ENCODE measurements around the gene TNS3.

The TNS3 gene

GRCh38 chr7:47351233-47352154, 230.4 kb downstream of the TNS3 start:
- DNase-seq (ENCODE audit: low spot score), result no peak

DNA sequence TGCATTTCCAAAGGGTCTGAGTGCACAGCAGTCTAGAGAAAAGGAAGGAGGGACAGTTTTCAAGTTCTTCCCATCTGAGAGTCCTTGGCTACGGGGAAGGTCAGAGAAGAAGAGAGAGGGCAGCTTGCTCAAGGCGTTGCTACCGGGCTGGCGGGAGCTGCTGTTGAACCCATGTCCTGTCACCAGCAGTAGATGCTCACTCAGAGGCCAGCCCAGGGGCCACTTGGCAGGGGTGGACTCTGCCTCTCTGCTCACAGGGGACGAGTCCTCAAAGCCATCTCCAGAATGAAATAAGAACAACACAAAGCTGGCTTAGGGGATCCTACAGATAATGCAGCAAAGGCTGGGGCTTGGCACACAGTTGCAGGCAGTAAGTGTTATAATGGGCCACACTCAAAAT, 231.5 kb downstream of the TNS3 start:
- DNase-seq (ENCODE audit: low spot score), result no peak

DNA sequence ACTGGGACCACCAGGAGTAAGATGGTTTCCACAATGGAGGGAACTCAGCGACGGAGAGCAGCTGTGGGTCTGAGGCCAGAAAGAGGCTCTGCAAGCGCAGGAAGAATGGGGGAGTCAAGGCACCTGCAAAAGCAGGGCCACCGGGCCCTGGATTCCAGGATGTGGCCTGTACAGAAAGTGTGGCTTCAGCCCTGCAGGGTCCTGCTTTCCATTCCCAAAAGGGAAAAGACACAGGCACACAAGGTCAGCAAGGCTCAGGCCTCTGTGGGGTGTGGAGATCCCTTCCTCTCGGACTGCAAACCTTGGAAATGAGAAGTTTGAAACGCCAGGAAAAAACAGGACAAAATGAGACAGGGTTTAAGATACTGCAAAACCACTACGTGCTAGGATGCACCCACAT, 232.5 kb downstream of the TNS3 start:
- DNase-seq (ENCODE audit: low spot score), result no peak

DNA sequence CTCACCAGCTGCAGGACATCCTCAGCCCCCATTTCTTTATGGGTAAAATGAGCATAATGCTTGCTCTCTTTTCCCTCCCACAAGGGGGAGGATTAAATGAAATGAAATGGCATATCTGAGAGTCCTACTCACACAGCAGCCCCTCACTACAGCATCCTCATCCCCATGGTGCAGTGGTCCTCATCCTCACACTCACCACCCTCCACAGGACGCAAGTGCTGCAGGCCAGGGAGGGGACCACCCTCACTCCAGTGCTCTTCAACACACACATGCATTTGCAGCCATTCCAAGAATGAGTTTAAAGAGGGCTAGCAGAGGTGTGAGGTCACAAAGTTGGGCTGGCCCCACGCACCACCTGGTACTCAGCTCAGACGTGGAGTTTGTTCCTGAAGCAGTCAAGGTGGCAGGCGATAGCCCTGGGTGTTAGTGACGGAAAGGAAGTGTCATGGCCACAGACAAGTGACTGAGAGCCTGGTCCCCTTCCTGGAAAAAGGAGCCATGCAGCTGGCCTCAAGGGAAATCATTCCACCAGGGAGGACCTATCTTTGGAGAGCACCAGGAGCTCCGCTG, 234.0 kb downstream of the TNS3 start:
- DNase-seq (ENCODE audit: low spot score), result no peak

DNA sequence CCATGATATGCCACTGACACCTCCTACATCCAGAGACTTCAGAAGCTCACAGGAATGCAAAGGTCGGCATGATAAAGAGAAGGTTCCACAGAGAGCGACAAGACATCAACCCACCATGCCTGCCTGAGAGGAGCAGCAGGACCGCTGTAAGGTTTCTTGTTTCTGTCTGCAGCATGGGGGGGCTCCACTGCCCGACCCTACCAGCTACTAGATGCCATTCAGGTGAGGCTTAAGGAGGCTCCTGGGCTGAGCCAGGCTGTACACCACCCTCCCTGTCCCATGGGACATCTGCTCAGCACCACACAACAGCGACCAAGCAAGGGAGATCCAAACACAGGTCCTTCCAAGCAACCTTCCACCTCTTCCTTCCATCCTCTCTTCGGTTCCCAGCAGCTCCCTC, 234.6 kb downstream of the TNS3 start:
- DNase-seq (ENCODE audit: low spot score), result no peak

DNA sequence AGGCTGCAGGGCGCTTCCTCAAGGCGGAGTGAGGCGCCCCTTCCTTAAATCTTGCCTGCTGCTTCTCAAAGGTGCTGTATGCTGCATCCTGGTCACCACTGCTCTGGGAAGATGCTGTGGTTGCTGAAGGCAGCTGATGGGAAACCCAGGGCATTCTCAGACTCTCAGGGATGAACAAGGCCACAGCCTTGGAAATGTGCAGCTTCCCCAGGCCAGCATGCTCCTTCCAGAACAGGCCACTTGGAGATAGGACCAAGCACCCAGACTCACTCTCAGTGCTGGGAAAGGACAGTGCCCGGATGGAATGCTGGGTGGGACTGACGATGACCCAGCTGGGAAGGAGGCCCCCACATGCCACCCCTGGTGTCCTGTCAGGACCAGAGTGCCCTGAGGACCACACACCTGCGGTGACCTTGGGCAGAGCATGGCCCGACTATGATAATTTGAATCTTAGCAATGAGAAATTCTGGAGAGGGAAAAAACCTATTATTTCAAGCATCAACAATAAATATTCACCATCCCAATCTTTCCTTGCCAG, 235.5 kb downstream of the TNS3 start:
- DNase-seq (ENCODE audit: low spot score), result no peak

DNA sequence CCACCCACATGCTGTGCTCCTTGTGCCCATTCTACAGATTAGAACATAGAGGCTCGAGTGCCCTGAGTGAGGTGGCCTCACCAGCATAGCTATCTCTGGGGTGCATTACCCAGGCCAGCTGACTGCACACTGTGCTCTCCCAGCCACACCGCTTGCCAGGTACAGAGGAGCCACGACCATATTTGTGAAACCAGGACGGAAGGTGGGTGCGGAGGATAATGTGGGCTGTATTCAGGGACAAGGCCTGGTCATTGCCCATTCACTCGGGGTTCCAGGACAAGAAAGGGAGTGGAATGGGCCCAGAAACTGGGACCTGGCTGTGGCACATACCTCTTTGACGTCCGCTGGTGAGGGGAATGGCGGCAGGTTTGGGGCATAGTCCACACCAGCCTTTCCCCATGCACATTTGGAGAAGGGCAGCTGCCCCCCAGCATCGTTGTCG, 236.0 kb downstream of the TNS3 start:
- DNase-seq (ENCODE audit: low spot score), result no peak

DNA sequence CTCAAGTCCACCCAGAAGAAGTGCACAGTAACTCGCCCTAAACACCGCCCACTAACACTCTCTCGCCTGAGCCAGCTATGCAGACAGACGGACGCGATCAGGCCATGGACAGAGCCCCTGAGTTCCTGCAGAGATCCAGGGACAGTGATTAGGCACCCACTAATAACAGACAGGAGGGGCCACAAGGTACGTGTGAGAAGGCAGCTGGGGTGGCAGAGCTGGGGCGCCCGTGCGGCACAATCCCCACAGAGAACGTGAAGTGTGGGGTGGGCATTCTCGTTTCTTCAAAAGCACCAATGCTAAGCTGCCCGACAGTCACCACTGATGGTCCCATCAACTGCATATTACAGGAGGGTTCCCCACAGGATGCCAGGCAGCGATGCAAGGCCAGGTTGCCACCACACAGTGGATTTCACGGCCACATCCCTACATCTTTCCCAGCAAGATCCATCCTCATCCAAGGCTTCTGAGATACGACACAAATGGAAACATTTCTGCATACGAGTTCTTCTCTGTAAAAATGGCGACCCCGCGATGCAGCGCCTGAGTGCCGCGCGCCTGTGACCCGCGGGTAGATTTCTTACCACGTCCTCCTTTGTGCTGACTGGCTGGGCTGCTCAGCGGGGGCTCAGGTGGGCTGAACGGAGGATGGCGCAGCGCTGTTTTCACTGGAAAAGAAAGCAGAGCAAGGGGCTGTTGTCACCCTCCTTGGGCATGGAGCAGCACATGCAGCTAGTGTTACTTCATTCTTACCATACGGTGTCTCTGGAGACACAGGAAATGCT, 237.5 kb downstream of the TNS3 start:
- no peak for DNase-seq (ENCODE audit: low spot score)

- no peak for DNase-seq (ENCODE audit: low spot score)
These were observed 238.9 kb downstream of the TNS3 start for GRCh38 chr7:47343061-47343455.

DNA sequence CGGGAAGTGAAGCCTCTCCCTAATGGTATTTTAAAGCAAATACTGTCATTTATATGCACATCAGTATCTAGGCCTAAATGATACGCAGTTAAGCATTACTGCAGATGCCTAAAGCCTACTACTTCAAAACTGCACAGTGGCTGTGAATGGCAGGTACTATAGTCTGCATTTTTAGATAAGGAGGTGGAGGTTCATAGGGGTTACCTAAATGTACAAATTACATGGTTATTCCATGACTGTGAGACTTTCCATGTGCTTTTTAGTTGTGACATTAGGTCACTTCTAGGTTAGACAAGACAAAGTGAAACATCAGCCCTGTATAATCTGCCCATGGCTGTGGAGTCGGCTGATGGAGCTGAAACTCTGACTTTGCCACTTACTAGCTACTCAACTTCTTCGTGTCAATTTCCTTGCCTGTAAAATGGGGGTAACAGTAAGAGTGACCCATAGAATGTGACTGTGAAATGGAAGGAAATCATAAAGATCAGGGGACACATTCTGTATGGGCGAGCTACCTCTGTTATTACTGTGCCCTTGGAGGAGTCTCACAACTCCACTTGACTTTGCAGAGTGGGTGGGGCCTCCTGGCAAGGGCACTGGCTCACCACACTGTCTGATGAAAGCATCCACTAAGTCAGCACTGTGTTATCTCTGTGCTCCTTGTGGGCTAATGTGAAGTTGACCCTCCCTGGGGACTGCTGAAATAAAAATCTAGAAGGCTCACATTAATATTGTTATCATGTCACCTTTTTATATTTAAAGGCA, 239.4 kb downstream of the TNS3 start:
- no peak for DNase-seq (ENCODE audit: low spot score)

DNA sequence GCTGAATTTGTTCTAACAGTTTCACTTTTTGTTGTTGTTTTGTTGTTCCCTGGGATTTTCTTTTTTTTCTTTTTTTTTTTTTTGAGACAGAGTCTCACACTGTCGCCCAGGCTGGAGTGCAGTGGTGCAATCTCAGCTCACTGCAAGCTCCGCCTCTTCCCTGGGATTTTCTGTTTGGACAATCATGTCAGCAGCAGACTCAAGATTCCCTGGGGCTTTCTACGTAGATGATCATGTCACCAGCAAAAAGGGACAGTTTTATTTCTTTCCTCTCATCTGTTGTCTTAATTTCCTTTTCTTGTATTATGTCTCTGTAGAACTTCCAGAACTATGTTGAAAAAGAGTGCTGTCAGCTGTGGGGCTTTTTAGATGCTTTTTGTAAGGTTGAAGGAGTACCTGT, 241.4 kb downstream of the TNS3 start:
- DNase-seq (ENCODE audit: low spot score), result no peak

DNA sequence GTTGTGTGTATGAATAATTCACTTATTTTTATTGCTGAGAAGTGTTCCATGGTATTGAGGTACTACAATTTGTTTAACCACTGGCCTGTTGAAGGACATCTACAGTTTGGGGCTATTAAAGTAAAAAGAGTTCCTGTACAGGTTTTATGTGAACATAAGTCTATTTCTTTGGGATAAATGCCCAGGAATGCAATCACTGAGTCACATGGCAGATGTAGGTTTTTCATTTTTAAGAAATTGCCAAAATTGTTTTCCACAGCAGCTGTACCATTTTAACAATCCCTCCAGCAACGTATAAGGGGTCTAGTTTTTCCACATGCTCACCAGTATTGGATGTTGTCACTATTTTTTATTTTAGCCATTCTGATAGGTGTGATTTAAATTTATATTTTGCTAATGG, 243.9 kb downstream of the TNS3 start:
- DNase-seq (ENCODE audit: low spot score), result no peak

DNA sequence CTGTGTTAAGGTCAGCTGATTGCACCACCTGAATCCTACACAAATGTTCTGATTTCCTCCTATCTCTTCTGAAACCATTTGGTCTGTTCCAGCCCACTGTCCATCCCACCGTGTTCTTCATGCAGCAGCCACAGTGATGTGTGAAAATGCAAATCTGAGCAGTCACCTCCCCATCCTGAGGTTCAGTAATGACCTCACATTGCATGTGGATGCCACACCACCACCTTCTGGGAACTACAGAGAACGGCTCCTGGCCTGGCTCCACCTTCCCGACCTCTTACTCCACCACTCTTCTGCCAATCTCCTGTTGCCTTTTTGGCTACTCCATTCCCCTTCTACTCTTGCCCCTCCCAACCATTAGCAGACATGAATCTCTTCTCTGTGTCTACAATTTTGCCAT, 244.4 kb downstream of the TNS3 start:
- DNase-seq (ENCODE audit: low spot score), result no peak

DNA sequence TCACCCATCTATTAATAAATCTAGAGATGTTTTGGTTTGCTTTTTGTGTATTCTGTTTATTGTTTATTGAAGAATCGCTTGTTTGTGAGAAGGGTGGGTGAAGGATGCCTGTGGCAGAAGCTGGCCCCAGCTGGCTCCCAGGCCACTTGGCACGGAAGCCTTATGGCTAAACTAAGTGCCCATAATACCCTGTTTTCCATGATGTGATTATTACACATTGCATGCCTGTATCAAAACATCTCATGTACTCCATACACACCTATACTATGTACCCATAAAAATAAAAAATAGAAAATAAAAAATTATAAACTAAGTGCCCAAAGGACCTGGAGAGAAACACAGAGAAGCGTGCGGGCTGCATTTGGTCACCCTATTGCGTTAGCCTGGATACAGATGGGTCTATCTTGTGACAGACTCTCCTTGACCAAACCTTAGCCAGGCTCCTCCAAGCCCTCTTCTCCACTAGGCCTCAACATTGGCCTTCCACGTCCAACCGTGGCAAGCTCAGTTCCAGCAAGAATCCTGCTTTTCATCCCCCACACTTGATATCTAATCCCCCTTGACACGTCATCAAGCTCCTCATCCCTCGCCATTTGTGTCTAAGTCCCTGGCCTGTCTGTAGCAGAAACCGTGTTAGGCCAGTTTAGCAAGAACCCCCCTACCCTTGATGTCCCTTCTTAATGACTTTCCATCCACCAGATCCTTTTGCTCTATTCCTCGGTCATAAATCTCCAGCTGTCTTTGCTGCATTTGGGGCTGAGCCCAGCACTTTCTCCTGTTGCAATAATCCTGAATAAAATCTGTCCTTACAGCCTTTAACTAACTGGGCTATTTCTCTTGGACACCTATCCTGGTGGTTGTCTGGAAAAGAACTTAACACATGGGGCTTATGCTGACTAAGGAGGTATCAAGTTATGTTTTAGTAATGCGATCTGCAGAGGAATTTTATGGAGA, 245.2 kb downstream of the TNS3 start:
- DNase-seq (ENCODE audit: low spot score), result no peak

DNA sequence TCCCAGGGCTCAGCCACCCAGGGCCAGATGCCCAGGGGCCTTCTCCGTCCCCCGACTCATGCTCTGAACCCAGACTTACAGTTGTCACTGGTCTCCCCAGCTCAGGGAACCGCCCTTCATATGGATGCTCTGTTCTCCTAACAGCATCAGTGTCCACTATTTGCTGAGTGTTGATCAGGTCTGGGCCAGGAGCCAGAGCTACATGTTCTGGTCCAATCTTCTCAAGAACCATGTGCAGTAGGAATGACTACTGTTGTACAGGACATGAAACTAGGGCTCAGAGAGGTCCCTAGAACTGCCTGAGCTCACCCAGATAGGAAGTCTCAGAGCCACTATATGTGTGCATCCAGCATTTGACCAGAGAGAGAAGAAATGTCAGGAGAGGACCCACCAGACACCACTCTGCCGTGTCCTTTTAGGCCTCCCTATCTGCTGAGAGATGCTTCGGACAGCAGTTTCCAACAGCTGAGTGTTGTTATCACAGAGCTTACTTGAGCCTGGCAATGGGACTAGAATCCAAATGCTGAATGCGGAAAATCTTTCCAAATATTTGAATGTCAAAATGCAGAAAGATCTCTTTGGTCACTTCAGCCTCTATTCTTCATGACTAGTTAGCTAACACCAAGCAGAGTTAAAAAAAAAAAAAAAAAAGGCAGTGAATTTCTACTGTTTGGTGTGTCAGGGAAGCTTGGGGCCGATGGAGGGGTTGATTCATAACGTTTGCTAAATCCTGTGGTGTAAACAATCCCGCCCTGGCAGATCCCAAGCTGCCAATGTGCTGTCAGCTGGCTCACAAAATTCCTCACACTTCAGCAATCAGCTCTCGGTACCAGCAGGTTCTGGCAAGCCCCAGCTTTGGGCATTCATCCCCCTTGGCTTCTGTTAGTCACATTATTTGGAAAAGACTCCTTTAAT, 246.1 kb downstream of the TNS3 start:
- DNase-seq (ENCODE audit: low spot score), result no peak

GRCh38 chr7:47335071-47335470, 246.8 kb downstream of the TNS3 start:
- DNase-seq (ENCODE audit: low spot score), result no peak

GRCh38 chr7:47333959-47334358, 248.0 kb downstream of the TNS3 start:
- DNase-seq (ENCODE audit: low spot score), result no peak

DNA sequence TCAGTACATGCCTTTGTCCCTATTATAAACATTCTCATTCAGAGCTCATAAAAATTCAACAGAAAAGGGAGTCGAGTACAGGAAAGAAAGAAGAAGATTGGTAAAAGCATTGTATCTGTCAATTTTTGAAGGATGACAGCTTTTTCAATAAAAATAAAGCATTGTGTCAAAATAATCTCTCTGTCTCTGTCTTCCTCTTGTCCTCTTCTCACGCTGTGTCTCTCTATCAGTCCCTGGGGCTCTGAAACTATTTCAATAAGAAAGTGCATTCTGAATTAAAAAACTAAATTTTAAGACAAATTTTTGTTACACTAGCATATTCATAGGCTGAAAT, 248.4 kb downstream of the TNS3 start:
- DNase-seq (ENCODE audit: low spot score), result no peak

Measured in SK-N-DZ (cell line).